ENCODE data around the gene EN1. TPM values are rescaled to one million over a fixed set of nuclear protein-coding genes. Genes with fewer than 3 reads are reported as not detected.

EN1 gene
- total and polyA plus RNA-seq, 8 donors, result not detected

DNA sequence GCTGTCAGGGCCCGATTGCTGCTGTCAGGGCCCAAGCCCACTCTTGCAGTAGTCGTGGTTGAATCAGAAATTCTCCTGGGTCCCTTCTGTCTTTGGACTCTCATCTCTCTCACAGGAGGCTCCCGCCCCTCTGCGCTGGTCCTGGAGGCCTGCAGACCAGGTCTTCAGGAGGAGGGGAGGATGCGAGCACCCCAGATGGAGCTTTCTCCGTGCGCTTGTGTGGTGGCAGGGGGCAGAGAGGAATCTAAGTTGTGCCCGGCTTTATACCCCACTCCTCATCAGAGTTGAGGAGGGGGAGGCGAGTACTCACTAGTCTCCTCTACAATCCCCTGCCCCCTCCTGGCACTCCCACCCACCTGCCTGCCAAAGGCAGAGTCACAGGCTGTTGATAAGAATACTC is 10.4 kb downstream of the EN1 start:
- Histone ChIP-seq H3K27me3 (peaks cover 100% of the 10 kb centered on the region in 2 donors), H3K9me3 (no peaks in the 10 kb centered on the region), H3K27ac (no peak overlapping the region), H3K36me3 (no peaks in the 10 kb centered on the region), H3K4me1 (peaks cover 14 to 21% of the 10 kb centered on the region in 2 donors), H3K4me3 (no peak overlapping the region)
- TF ChIP-seq, protein P1, sequence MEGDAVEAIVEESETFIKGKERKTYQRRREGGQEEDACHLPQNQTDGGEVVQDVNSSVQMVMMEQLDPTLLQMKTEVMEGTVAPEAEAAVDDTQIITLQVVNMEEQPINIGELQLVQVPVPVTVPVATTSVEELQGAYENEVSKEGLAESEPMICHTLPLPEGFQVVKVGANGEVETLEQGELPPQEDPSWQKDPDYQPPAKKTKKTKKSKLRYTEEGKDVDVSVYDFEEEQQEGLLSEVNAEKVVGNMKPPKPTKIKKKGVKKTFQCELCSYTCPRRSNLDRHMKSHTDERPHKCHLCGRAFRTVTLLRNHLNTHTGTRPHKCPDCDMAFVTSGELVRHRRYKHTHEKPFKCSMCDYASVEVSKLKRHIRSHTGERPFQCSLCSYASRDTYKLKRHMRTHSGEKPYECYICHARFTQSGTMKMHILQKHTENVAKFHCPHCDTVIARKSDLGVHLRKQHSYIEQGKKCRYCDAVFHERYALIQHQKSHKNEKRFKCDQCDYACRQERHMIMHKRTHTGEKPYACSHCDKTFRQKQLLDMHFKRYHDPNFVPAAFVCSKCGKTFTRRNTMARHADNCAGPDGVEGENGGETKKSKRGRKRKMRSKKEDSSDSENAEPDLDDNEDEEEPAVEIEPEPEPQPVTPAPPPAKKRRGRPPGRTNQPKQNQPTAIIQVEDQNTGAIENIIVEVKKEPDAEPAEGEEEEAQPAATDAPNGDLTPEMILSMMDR (IDR thresholded peaks at IDR 0.05), result no peak
- ATAC-seq, result no peak
- DNase-seq, result no peak
- intact Hi-C loops (cut with DNase I), result no loop called here

DNA sequence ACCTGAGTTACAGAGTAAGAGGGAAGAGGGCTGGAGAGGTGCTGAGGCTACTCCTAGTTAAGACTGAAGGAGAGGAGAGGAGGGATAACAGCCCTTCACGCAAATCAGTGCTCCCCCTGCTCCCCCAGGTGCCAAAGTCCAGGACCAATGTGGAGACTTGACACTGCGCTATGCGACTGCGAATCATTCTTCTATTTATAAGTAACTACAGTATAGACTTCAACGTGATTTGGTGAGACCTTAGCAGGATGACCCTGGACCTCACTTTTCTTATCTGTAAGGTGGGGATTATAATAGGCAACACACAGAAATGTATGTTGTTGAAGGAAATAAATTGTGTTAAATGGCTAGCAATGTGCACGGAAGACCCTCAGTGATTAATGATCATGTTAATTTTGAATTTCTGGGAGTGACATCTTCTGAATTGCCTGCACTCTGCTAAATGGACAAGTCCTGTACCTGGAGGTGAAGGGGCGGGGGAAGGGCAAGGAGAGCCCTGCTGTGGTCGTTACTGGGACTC is 11.0 kb downstream of the EN1 start:
- TF ChIP-seq, protein P1 (IDR thresholded peaks at IDR 0.05), result no peak
- H3K4me1 ChIP-seq, result peaks cover 14 to 19% of the 10 kb centered on the region in 2 donors
- H3K4me3 ChIP-seq, result no peak overlapping the region
- H3K27ac ChIP-seq, result no peak overlapping the region
- intact Hi-C loops (cut with DNase I), result no loop called here
- no peaks in the 10 kb centered on the region for H3K9me3 ChIP-seq
- peaks cover 100% of the 10 kb centered on the region in 2 donors for H3K27me3 ChIP-seq
- DNase-seq, result no peak
- ATAC-seq, result no peak
- H3K36me3 ChIP-seq, result no peaks in the 10 kb centered on the region

DNA sequence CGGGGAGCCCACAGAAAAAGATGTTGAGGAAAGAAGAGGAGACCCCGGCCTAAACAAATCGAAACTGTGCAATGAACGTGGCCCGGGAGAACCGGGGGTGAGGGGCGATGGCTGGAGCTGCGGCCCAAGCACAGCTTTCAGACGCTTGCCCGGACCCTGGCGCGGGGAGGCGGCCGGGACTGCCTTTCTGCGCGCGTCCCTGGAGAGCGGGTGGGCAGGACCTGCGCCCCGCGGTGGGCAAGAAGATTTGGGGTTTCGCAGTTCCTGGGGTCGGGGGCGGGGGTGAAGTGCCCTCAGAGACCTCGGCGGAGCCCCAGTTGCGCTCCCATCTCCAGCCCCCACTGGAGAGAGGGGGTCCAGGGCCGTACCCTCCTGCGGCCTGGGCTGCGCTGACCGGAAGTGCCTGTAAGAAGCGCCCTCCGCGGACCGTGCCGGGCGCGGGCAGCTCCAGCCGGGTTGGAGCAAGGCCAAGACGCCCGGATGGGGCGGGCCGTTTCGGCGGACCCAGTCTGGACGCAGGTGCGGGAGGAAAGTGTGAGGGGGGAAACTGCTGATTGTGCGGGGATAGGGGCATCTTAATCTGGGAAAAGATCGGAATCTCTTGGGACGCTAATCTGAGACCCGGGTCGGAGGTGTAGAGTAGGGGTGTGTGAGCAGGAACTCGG is 11.6 kb downstream of the EN1 start:
- intact Hi-C loops (cut with DNase I), result no loop called here

DNA sequence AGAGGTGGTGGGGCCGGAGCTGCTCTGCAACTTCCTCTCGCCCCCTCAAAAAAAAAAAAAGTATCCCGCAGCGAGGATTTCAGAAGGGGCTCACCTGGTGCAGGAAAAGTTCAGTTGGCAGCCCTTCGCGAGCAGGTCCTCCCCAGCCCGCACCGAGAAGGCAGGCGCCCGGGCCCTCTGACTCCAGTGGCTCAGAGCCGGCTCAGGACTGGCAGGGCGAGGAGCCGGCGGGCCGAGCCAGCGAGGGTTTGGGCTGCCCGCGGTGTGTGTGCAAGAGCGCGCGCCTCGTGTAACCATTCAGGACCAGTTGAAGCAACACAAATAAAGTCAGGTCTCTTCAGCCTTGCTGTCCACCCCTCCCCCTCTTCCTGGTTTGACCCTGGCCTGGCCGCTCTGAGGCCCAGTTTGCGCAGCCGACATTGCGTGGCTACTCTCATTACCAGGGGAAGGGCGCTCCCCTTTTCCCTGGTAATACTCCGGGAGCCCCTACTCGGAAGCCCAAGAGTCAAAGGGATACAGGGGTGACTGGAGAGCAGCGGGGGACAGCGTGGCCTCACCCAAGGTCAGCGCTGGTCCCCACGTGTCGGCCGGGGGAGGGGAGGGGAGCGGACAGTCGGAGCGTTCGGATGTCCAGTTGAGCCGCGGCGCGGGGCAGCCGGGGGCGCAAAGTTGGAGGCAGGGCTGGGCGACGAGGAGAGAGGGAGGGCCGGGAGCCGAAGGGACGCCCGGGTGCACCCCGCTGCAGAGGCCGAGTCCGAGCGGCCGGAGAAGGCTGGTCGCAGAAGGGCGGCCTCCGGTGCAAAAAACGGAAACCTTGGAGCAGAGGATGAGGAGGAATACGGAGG is 12.3 kb downstream of the EN1 start:
- Histone ChIP-seq H3K27me3 (peaks cover 91 to 100% of the 10 kb centered on the region in 2 donors), H3K4me3 (peak overlapping the region; percentile 5 to 32), H3K4me1 (peaks cover 14 to 19% of the 10 kb centered on the region in 2 donors), H3K9me3 (no peaks in the 10 kb centered on the region), H3K27ac (no peak overlapping the region), H3K36me3 (no peaks in the 10 kb centered on the region)
- peak; percentile 46 for ATAC-seq
- TF ChIP-seq, protein P1 (IDR thresholded peaks at IDR 0.05), result no peak
- intact Hi-C loops (cut with DNase I), result no loop called here
- DNase-seq, result no peak

More for the DNA sequence above, 11.6 kb downstream of the EN1 start:
- Histone ChIP-seq H3K9me3 (no peaks in the 10 kb centered on the region), H3K27me3 (peaks cover 99 to 100% of the 10 kb centered on the region in 2 donors), H3K4me1 (peaks cover 14 to 19% of the 10 kb centered on the region in 2 donors), H3K27ac (no peak overlapping the region), H3K36me3 (no peaks in the 10 kb centered on the region), H3K4me3 (peak overlapping the region; percentile 5 to 32)
- ATAC-seq, result peak; percentile 29
- TF ChIP-seq, protein P1 (IDR thresholded peaks at IDR 0.05), result no peak
- no peak for DNase-seq

DNA sequence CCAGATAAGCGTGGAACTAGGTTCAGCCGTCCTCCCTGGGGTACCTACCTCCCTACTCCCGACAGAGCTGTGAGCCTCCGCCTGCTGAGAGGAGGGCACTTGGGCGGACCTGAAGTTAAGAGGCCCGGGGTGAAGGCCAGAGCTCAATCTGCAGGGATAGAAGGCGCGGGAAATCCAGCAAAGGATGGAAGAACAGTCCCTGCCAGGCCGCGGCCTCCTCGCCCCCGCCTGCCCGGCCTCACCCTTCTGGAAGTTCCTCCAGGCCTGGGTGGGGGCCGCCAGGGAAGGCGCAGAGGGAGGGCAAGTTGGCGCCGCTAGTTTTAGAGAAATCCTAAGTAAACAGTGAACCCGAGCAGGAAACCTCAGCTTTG is 13.0 kb downstream of the EN1 start:
- DNase-seq, result no peak

More for the DNA sequence above, 13.0 kb downstream of the EN1 start:
- ATAC-seq, result no peak
- Histone ChIP-seq H3K4me3 (no peak overlapping the region), H3K27ac (no peak overlapping the region), H3K36me3 (no peaks in the 10 kb centered on the region), H3K9me3 (no peaks in the 10 kb centered on the region), H3K4me1 (peaks cover 14 to 19% of the 10 kb centered on the region in 2 donors), H3K27me3 (peaks cover 84 to 100% of the 10 kb centered on the region in 2 donors)
- intact Hi-C loops (cut with DNase I), result no loop called here
- TF ChIP-seq, protein P1 (IDR thresholded peaks at IDR 0.05), result no peak

Measured in left lung (tissue), 10 donors.